ENCODE data around the gene HMX1.

DNA sequence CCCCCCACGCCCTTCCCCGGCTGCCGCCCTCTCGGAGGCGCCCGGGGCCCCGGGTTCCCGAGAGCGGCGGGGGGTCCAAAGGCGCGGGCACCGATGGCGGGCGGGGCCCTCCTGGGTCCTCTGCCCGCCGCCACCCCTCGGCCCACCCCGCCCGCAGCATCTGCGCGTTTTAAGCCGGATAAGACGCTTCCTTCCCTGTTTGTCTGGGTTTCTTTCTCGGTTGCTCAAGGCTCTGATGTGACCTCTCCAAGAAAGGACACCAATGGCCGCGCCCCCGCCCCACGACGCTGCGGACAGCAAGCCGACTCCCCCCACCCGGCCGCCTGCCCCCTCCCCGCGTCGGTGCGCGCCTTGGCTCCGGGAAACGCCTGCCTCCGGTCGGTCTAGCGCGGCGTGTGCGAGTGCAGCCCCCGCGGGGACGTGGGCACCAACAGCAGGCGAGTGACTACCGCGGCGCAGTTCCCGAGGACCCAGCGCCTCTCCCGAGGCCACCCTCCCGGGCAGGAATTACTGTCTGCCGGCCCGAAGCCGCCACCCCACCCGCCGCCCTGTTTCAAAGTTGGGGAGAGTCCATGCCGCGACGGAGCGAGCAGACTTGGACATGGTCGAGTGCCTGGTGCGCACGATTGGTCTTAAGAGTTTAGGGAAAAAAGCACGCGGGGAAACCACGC is 21.1 kb upstream of the HMX1 start:
- TF ChIP-seq POLR2A (IDR thresholded peaks at IDR 0.05), result no peak
- no peak for TF ChIP-seq CTCF (IDR thresholded peaks at IDR 0.05)
